Esophagus squamous epithelium (tissue), 4 donors: Measurements from ENCODE around the gene SAXO2.
"Not testable (repeated sequence)": the region's sequence is repeated elsewhere in the genome, so short reads cannot be mapped to it uniquely, and the experiment has no call there.

Experiments used
- POLR2A ChIP-seq, 4 donors: fragments of 450-650 bp; IDR thresholded peaks; one replicate each; pipeline ENCODE4 v1.6.1; 2017; ENCODE audit warnings: antibody characterized with exemption in 4 of 4, mild to moderate bottlenecking in 4 of 4, moderate library complexity in 3 of 4
- TF ChIP-seq, protein P1 (sequence below), 6 experiments: fragments of 450-650 bp in 4 of 6; fragments of 200-600 bp in 2 of 6; sonication (generic) in 2 of 6; IDR thresholded peaks; one replicate each; pipeline ENCODE4 v1.5.1; 2016 to 2019; ENCODE audit warnings: antibody characterized with exemption in 6 of 6, mild to moderate bottlenecking in 4 of 6, moderate library complexity in 4 of 6

DNA sequence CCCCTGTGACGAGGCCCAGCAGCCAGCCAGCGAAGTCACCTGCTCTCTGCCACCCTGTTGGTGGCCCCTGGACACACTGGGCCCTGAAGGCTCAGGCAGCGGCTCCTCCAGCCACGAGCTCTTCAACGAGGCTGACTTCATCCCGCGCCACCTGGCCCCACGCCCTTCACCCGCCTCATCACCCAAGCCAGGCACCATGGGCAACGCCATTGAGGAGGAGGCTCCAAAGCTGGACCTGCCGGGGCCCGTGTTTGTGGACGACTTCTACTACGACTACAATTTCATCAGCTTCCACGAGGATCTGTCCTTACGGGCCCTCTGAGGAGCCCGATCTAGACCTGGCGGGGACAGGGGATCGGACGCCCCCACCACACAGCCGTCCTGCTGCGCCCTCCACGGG is 64.3 kb downstream of the SAXO2 start:
- not testable (repeated sequence) for TF ChIP-seq POLR2A (IDR thresholded peaks at IDR 0.05)
- TF ChIP-seq, protein P1, sequence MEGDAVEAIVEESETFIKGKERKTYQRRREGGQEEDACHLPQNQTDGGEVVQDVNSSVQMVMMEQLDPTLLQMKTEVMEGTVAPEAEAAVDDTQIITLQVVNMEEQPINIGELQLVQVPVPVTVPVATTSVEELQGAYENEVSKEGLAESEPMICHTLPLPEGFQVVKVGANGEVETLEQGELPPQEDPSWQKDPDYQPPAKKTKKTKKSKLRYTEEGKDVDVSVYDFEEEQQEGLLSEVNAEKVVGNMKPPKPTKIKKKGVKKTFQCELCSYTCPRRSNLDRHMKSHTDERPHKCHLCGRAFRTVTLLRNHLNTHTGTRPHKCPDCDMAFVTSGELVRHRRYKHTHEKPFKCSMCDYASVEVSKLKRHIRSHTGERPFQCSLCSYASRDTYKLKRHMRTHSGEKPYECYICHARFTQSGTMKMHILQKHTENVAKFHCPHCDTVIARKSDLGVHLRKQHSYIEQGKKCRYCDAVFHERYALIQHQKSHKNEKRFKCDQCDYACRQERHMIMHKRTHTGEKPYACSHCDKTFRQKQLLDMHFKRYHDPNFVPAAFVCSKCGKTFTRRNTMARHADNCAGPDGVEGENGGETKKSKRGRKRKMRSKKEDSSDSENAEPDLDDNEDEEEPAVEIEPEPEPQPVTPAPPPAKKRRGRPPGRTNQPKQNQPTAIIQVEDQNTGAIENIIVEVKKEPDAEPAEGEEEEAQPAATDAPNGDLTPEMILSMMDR (IDR thresholded peaks at IDR 0.05) = not testable (repeated sequence)
